ENCODE data around the gene LSM3. TPM values are rescaled to one million over a fixed set of nuclear protein-coding genes. Genes with fewer than 3 reads are reported as not detected.
"Not testable (repeated sequence)": the region's sequence is repeated elsewhere in the genome, so short reads cannot be mapped to it uniquely, and the experiment has no call there.

The LSM3 gene
- total and polyA plus RNA-seq, 3 experiments from 2014 or later: 22.9 to 26.6 (median 25.8) TPM

GRCh38 chr3:14226351-14226750, 47.7 kb downstream of the LSM3 start:
- H3K27ac Mint-ChIP-seq; POLR2A ChIA-PET; H3K27me3 ChIP-seq (ENCODE audit: insufficient read depth, low read length, poor library complexity, severe bottlenecking); H3K27ac ChIP-seq (ENCODE audit: low read depth, low read length); CTCF ChIA-PET; H3K4me1 Mint-ChIP-seq; H3K4me3 ChIP-seq (ENCODE audit: low read length); H3K4me3 Mint-ChIP-seq; DNase-seq; H3K9me3 ChIP-seq (ENCODE audit: low read length); H3K36me3 ChIP-seq (ENCODE audit: insufficient read depth, low read length); H3K4me1 ChIP-seq (ENCODE audit: insufficient read depth, low read length): not testable (repeated sequence)
- H3K9me3 Mint-ChIP-seq: peaks cover 7 to 14% (median 9%) of the 10 kb centered on the region in 5 donors
- peaks cover 29 to 72% of the 10 kb centered on the region in 2 donors for H3K27me3 Mint-ChIP-seq
- peaks cover 0 to 12% (median 0%) of the 10 kb centered on the region in 3 donors for H3K36me3 Mint-ChIP-seq

GRCh38 chr3:14227856-14228255, 49.2 kb downstream of the LSM3 start:
- H3K9me3 Mint-ChIP-seq: peaks cover 0 to 8% (median 0%) of the 10 kb centered on the region in 5 donors
- DNase-seq: no peak
- POLR2A ChIA-PET: no interaction called here
- Histone ChIP-seq H3K4me3 (ENCODE audit: low read length) (no peak overlapping the region), H3K27ac (ENCODE audit: low read depth, low read length) (no peak overlapping the region), H3K27me3 (ENCODE audit: insufficient read depth, low read length, poor library complexity, severe bottlenecking) (peaks cover 9% of the 10 kb centered on the region), H3K36me3 (ENCODE audit: insufficient read depth, low read length) (no peaks in the 10 kb centered on the region), H3K9me3 (ENCODE audit: low read length) (no peaks in the 10 kb centered on the region), H3K4me1 (ENCODE audit: insufficient read depth, low read length) (no peaks in the 10 kb centered on the region)
- no peak overlapping the region for H3K4me3 Mint-ChIP-seq
- peaks cover 2 to 6% (median 3%) of the 10 kb centered on the region in 3 donors for H3K4me1 Mint-ChIP-seq
- H3K36me3 Mint-ChIP-seq: peaks cover 0 to 5% (median 0%) of the 10 kb centered on the region in 3 donors
- CTCF ChIA-PET: interaction anchor here (1.4 kb wide), 1 partner anchor 24 kb away, joined by 4 read pairs; no protein-coding TSS in a partner anchor
- peaks cover 31 to 76% of the 10 kb centered on the region in 2 donors for H3K27me3 Mint-ChIP-seq
- H3K27ac Mint-ChIP-seq: no peak overlapping the region

- Histone ChIP-seq H3K36me3 (ENCODE audit: insufficient read depth, low read length) (no peaks in the 10 kb centered on the region), H3K27me3 (ENCODE audit: insufficient read depth, low read length, poor library complexity, severe bottlenecking) (peaks cover 8% of the 10 kb centered on the region), H3K4me3 (ENCODE audit: low read length) (no peak overlapping the region), H3K27ac (ENCODE audit: low read depth, low read length) (no peak overlapping the region), H3K4me1 (ENCODE audit: insufficient read depth, low read length) (no peaks in the 10 kb centered on the region), H3K9me3 (ENCODE audit: low read length) (peaks cover 5% of the 10 kb centered on the region)
- peaks cover 0 to 13% (median 7%) of the 10 kb centered on the region in 5 donors for H3K9me3 Mint-ChIP-seq
- H3K4me3 Mint-ChIP-seq: no peak overlapping the region
- peaks cover 3 to 7% (median 4%) of the 10 kb centered on the region in 3 donors for H3K4me1 Mint-ChIP-seq
- no peak overlapping the region for H3K27ac Mint-ChIP-seq
- H3K27me3 Mint-ChIP-seq: peaks cover 33 to 75% of the 10 kb centered on the region in 2 donors
- DNase-seq: no peak
- POLR2A ChIA-PET: no interaction called here
- peaks cover 0 to 11% (median 2%) of the 10 kb centered on the region in 3 donors for H3K36me3 Mint-ChIP-seq
- CTCF ChIA-PET: interaction anchor here (1.4 kb wide), 1 partner anchor 25 kb away, joined by 4 read pairs; no protein-coding TSS in a partner anchor
Measured at GRCh38 chr3:14228681-14229470, 50.3 kb downstream of the LSM3 start.

- H3K27ac ChIP-seq (ENCODE audit: low read depth, low read length); H3K4me3 ChIP-seq (ENCODE audit: low read length); H3K27ac Mint-ChIP-seq; H3K9me3 ChIP-seq (ENCODE audit: low read length); H3K4me1 ChIP-seq (ENCODE audit: insufficient read depth, low read length); CTCF ChIA-PET; H3K36me3 ChIP-seq (ENCODE audit: insufficient read depth, low read length); H3K27me3 ChIP-seq (ENCODE audit: insufficient read depth, low read length, poor library complexity, severe bottlenecking); H3K4me3 Mint-ChIP-seq; POLR2A ChIA-PET; H3K4me1 Mint-ChIP-seq; DNase-seq: not testable (repeated sequence)
- H3K9me3 Mint-ChIP-seq: peaks cover 0 to 13% (median 7%) of the 10 kb centered on the region in 5 donors
- peaks cover 35 to 75% of the 10 kb centered on the region in 2 donors for H3K27me3 Mint-ChIP-seq
- peaks cover 0 to 11% (median 2%) of the 10 kb centered on the region in 3 donors for H3K36me3 Mint-ChIP-seq
Measured at GRCh38 chr3:14229695-14230094, 51.1 kb downstream of the LSM3 start.

- peaks cover 0 to 11% (median 2%) of the 10 kb centered on the region in 3 donors for H3K36me3 Mint-ChIP-seq
- POLR2A ChIA-PET: no interaction called here
- H3K4me3 ChIP-seq (ENCODE audit: low read length): no peak overlapping the region
- no peak overlapping the region for H3K4me3 Mint-ChIP-seq
- CTCF ChIA-PET: no interaction called here
- no peak overlapping the region for H3K27ac Mint-ChIP-seq
- peaks cover 3 to 7% (median 4%) of the 10 kb centered on the region in 3 donors for H3K4me1 Mint-ChIP-seq
- no peak for DNase-seq
- H3K27ac ChIP-seq (ENCODE audit: low read depth, low read length): peak overlapping the region; percentile 9
- H3K9me3 Mint-ChIP-seq: peaks cover 0 to 11% (median 7%) of the 10 kb centered on the region in 5 donors
- peaks cover 5% of the 10 kb centered on the region for H3K27me3 ChIP-seq (ENCODE audit: insufficient read depth, low read length, poor library complexity, severe bottlenecking)
- H3K9me3 ChIP-seq (ENCODE audit: low read length): peaks cover 6% of the 10 kb centered on the region
- no peaks in the 10 kb centered on the region for H3K4me1 ChIP-seq (ENCODE audit: insufficient read depth, low read length)
- H3K27me3 Mint-ChIP-seq: peaks cover 30 to 73% of the 10 kb centered on the region in 2 donors
- no peaks in the 10 kb centered on the region for H3K36me3 ChIP-seq (ENCODE audit: insufficient read depth, low read length)
Measured at GRCh38 chr3:14230729-14231128, 52.1 kb downstream of the LSM3 start.

DNA sequence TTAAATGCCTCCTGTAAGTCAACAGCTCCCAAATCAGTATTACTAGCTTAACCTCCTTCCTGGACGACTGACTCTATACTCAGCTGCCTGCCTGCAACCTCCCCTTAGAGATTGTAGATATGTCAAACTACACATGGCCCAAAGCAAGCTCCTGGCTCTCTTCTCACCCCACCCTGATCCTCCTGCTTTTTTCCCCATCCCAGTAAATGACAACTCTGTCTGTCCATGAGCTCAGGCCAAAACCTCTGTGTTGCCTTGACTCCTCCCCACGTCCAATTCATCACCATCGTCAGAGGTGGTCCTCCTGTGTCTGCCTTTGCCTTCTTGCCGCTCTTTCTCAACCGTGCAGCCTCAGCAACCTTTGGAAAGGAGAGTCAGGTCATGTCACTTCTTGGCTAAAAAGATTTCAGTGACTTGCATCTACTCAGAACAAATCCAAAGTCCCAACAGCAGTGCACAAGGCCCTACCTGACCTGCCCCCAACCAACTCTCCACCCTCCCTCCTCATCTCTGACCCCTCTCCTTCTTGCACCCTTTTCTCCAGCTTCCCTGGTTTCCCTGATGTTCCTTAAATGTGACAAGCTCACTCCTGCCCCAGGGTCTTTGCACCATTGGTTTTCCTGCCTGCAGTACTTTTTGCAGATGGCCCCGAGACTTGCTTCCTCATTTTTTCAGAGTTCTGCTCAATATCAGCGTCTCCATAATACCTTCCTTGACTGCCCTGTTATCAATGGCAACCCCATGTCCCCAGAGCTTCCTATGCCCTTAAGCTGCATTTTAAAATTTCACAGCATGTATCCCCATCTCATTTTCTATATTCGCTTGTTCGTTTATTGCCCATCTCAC, 52.8 kb downstream of the LSM3 start:
- H3K27ac ChIP-seq (ENCODE audit: low read depth, low read length): peak overlapping the region; percentile 75
- POLR2A ChIA-PET: no interaction called here
- Mint-ChIP-seq H3K4me3 (no peak overlapping the region), H3K27me3 (peaks cover 25 to 66% of the 10 kb centered on the region in 2 donors), H3K36me3 (peaks cover 0 to 11% (median 2%) of the 10 kb centered on the region in 3 donors), H3K27ac (no peak overlapping the region), H3K4me1 (peaks cover 3 to 7% (median 4%) of the 10 kb centered on the region in 3 donors), H3K9me3 (peaks cover 0 to 11% (median 7%) of the 10 kb centered on the region in 5 donors)
- H3K4me3 ChIP-seq (ENCODE audit: low read length): no peak overlapping the region
- peaks cover 6% of the 10 kb centered on the region for H3K9me3 ChIP-seq (ENCODE audit: low read length)
- DNase-seq: no peak
- CTCF ChIA-PET: interaction anchor here (1.0 to 1.6 kb wide), 2 partner anchors 28 to 236 kb away, joined by 3 to 5 read pairs; no protein-coding TSS in a partner anchor
- no peaks in the 10 kb centered on the region for H3K4me1 ChIP-seq (ENCODE audit: insufficient read depth, low read length)
- no peaks in the 10 kb centered on the region for H3K36me3 ChIP-seq (ENCODE audit: insufficient read depth, low read length)
- peaks cover 5% of the 10 kb centered on the region for H3K27me3 ChIP-seq (ENCODE audit: insufficient read depth, low read length, poor library complexity, severe bottlenecking)

GRCh38 chr3:14231998-14232501, 53.4 kb downstream of the LSM3 start:
- Mint-ChIP-seq H3K4me1 (peaks cover 3 to 7% (median 4%) of the 10 kb centered on the region in 3 donors), H3K27me3 (peaks cover 22 to 59% of the 10 kb centered on the region in 2 donors), H3K4me3 (no peak overlapping the region), H3K27ac (peak overlapping the region in 1 of 8 donors; percentile 43), H3K9me3 (peaks cover 0 to 11% (median 7%) of the 10 kb centered on the region in 5 donors), H3K36me3 (peaks cover 0 to 11% (median 2%) of the 10 kb centered on the region in 3 donors)
- peaks cover 6% of the 10 kb centered on the region for H3K9me3 ChIP-seq (ENCODE audit: low read length)
- peak overlapping the region; percentile 75 for H3K27ac ChIP-seq (ENCODE audit: low read depth, low read length)
- DNase-seq: no peak
- ChIA-PET POLR2A (no interaction called here), CTCF (interaction anchor here (1.0 to 1.6 kb wide), 2 partner anchors 29 to 235 kb away, joined by 3 to 5 read pairs; no protein-coding TSS in a partner anchor)
- H3K4me3 ChIP-seq (ENCODE audit: low read length): no peak overlapping the region
- H3K4me1 ChIP-seq (ENCODE audit: insufficient read depth, low read length): no peaks in the 10 kb centered on the region
- peaks cover 4% of the 10 kb centered on the region for H3K27me3 ChIP-seq (ENCODE audit: insufficient read depth, low read length, poor library complexity, severe bottlenecking)
- H3K36me3 ChIP-seq (ENCODE audit: insufficient read depth, low read length): no peaks in the 10 kb centered on the region
